Loucy (cell line): Measurements from ENCODE around the gene SAMD14.

Experiments used
- H2AFZ ChIP-seq: fragments of 200-600 bp; sonication (generic); 2 replicates; pipeline ENCODE4 v1.6.0; 2016; ENCODE audit warnings: antibody characterized with exemption, mild to moderate bottlenecking, low read length, moderate library complexity
- H3F3A ChIP-seq: fragments of 200-600 bp; 2 replicates; pipeline ENCODE4 v1.6.0; 2016; ENCODE audit warnings: antibody characterized with exemption, low read depth, mild to moderate bottlenecking
- H3K27me3 ChIP-seq: fragments of 200-600 bp; sonication (generic); 2 replicates; pipeline ENCODE4 v1.6.1; 2014; ENCODE audit warnings: low read length, mild to moderate bottlenecking; ENCODE audit not compliant: insufficient read depth, poor library complexity, severe bottlenecking
- H3K36me3 ChIP-seq: fragments of 200-600 bp; sonication (generic); 2 replicates; pipeline ENCODE4 v1.6.1; 2016; ENCODE audit warnings: low read length; ENCODE audit not compliant: insufficient read depth
- H3K4me1 ChIP-seq: fragments of 200-600 bp; sonication (generic); 2 replicates; pipeline ENCODE4 v1.5.1; 2014; ENCODE audit warnings: low read length, mild to moderate bottlenecking; ENCODE audit not compliant: insufficient read depth, poor library complexity, severe bottlenecking
- H3K4me2 ChIP-seq: fragments of 200-600 bp; sonication (generic); 2 replicates; pipeline ENCODE4 v1.6.0; 2014; ENCODE audit warnings: antibody characterized with exemption, low read length, low read depth, mild to moderate bottlenecking; ENCODE audit not compliant: poor library complexity, severe bottlenecking
- H3K4me3 ChIP-seq: fragments of 200-600 bp; sonication (generic); 2 replicates; pipeline ENCODE4 v1.5.1; 2014; ENCODE audit warnings: low read length, mild to moderate bottlenecking, mixed read lengths; ENCODE audit not compliant: poor library complexity, severe bottlenecking
- H3K79me2 ChIP-seq: fragments of 200-600 bp; sonication (generic); 2 replicates; pipeline ENCODE4 v1.6.1; 2014; ENCODE audit warnings: low read length; ENCODE audit not compliant: insufficient read depth
- H3K9ac ChIP-seq: fragments of 200-600 bp; sonication (generic); 2 replicates; pipeline ENCODE4 v1.6.0; 2014; ENCODE audit warnings: mild to moderate bottlenecking, low read depth, low read length, moderate library complexity; ENCODE audit not compliant: poor library complexity, severe bottlenecking
- H3K9me2 ChIP-seq: fragments of 200-600 bp; sonication (generic); replicated peaks from 2 replicates; pipeline ENCODE4 v1.6.1; 2016; ENCODE audit warnings: low read depth, low read length, mixed read lengths
- H3K9me3 ChIP-seq: fragments of 200-600 bp; sonication (generic); 2 replicates; pipeline ENCODE4 v1.6.1; 2014; ENCODE audit warnings: mild to moderate bottlenecking, antibody characterized with exemption, low read length, low read depth; ENCODE audit not compliant: insufficient read depth
- H4K20me1 ChIP-seq: fragments of 200-600 bp; sonication (generic); 2 replicates; pipeline ENCODE4 v1.6.0; 2014; ENCODE audit warnings: antibody characterized with exemption, low read length, mild to moderate bottlenecking; ENCODE audit not compliant: insufficient read depth, poor library complexity, severe bottlenecking
- CTCF ChIP-seq: fragments of 200-600 bp; sonication (generic); conservative IDR thresholded peaks from 2 replicates; pipeline ENCODE4 v1.5.1; 2014; ENCODE audit warnings: mild to moderate bottlenecking, antibody characterized with exemption, low read length
- EZH2phosphoT487 ChIP-seq: fragments of 200-600 bp; IDR thresholded peaks from 2 replicates; pipeline ENCODE4 v1.6.1; 2018; ENCODE audit warnings: antibody characterized with exemption, mild to moderate bottlenecking, moderate library complexity, borderline replicate concordance

Gene SAMD14

GRCh38 chr17:50129728-50130558 lies at the start of gene SAMD14:
TSS of gene SAMD14 (minus strand) at chr17:50130160. CDS start at chr17:50124959, 5,201 bp downstream.
- TF ChIP-seq CTCF (no peak), EZH2phosphoT487 (no peak)
- Histone ChIP-seq H3K9ac (peak within 1 kb of the TSS; percentile 52), H3K4me1 (peaks cover 20% of the 10 kb centered on the region), H3K9me3 (no peaks in the 10 kb centered on the region), H3K4me3 (peak within 1 kb of the TSS; percentile 72), H3F3A (peaks cover 4% of the 10 kb centered on the region; the same call in 1 of the 2 replicates), H3K79me2 (no peaks in the 10 kb centered on the region), H3K36me3 (peaks cover 9% of the 10 kb centered on the region; the same call in 1 of the 2 replicates), H2AFZ (0 out of 2 replicates have a peak within 1 kb of the TSS, but pooled peaks have one; percentile 60), H3K9me2 (no peaks in the 10 kb centered on the region), H3K4me2 (peak within 1 kb of the TSS; percentile 76), H4K20me1 (no peaks in the 10 kb centered on the region), H3K27me3 (no peaks in the 10 kb centered on the region)

- H3K4me1 ChIP-seq = no peaks in the 10 kb centered on the region
- no peaks in the 10 kb centered on the region for H3K79me2 ChIP-seq
- no peak overlapping the region for H3K4me2 ChIP-seq
- TF ChIP-seq EZH2phosphoT487 = no peak
- peak; percentile 68 for TF ChIP-seq CTCF
- H3K27me3 ChIP-seq = no peaks in the 10 kb centered on the region
- H3F3A ChIP-seq = no peaks in the 10 kb centered on the region
- H2AFZ ChIP-seq = no peak overlapping the region
- no peaks in the 10 kb centered on the region for H3K36me3 ChIP-seq
- no peak overlapping the region for H3K4me3 ChIP-seq
- no peak overlapping the region for H3K9ac ChIP-seq
- H4K20me1 ChIP-seq = no peaks in the 10 kb centered on the region
- H3K9me2 ChIP-seq = no peaks in the 10 kb centered on the region
- no peaks in the 10 kb centered on the region for H3K9me3 ChIP-seq
These were observed 48.2 kb upstream of the SAMD14 start for GRCh38 chr17:50177983-50178834.

- no peaks in the 10 kb centered on the region for H3K79me2 ChIP-seq
- H3K27me3 ChIP-seq = no peaks in the 10 kb centered on the region
- H2AFZ ChIP-seq = no peak overlapping the region
- H3K36me3 ChIP-seq = no peaks in the 10 kb centered on the region
- H3K9me2 ChIP-seq = no peaks in the 10 kb centered on the region
- TF ChIP-seq CTCF = no peak
- TF ChIP-seq EZH2phosphoT487 = no peak
- no peaks in the 10 kb centered on the region for H3K9me3 ChIP-seq
- H4K20me1 ChIP-seq = no peaks in the 10 kb centered on the region
- no peaks in the 10 kb centered on the region for H3K4me1 ChIP-seq
- no peak overlapping the region for H3K4me2 ChIP-seq
- no peak overlapping the region for H3K4me3 ChIP-seq
- H3F3A ChIP-seq = no peaks in the 10 kb centered on the region
- H3K9ac ChIP-seq = no peak overlapping the region
These were observed 47.5 kb upstream of the SAMD14 start for GRCh38 chr17:50177476-50177875.
